HG03575 (cell line): Measurements from ENCODE around the gene FAM83C.
"Not testable (repeated sequence)": the region's sequence is repeated elsewhere in the genome, so short reads cannot be mapped to it uniquely, and the experiment has no call there.

Experiments used
- ATAC-seq: cut with Tn5 transposase; IDR thresholded peaks from one replicate; pipeline ENCODE4 v1.9.1; 2021; ENCODE audit not compliant: unreplicated experiment, insufficient number of reproducible peaks, low FRiP score; ENCODE audit errors: extremely low read depth

The FAM83C gene

DNA sequence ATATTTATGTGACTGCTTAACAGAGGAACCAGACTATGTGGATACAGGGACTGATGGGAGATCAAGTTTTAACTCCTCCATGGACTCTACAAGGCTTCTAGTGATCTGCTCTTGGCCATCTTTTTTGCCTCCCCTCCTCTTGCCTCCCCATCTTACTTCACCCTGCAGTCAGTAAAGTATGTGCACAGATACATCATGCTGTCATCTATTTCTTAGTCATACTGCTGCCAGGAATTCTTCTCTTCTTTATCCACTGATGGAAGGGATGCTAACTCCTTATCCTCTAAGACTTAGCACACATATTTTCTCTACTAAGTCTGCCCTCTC, 27.6 kb upstream of the FAM83C start:
- ATAC-seq = no peak

DNA sequence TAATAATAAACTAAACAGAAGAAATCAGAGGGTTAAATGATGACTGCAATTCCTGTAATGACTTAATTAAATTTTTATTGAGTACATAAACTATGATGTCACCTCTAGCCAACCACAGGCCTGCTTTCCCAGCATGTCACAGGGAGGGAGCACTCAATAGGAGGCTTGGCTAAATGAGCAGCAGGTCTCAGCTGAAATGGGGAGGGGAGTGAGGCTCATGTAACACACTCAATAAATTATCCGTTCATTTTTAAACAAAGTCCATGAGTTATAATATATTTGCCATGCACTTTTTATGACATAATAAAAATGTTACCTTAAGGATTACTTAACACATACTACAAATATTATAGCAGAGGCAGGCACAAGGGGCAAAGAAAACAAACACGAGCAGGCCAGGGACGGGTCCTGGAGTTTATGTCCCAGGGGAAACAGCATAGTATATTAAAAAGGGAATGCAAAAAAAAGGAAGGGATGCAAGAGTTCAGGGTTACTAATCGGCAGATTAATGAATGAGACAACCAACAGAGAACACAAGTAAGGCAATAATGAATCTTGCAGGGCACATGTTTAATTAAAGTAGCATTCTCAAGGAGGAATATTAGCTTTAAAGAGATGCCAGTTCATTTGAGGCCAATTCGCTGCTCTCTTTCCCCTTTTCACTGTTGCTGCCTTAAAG, 27.1 kb upstream of the FAM83C start:
- ATAC-seq = no peak

DNA sequence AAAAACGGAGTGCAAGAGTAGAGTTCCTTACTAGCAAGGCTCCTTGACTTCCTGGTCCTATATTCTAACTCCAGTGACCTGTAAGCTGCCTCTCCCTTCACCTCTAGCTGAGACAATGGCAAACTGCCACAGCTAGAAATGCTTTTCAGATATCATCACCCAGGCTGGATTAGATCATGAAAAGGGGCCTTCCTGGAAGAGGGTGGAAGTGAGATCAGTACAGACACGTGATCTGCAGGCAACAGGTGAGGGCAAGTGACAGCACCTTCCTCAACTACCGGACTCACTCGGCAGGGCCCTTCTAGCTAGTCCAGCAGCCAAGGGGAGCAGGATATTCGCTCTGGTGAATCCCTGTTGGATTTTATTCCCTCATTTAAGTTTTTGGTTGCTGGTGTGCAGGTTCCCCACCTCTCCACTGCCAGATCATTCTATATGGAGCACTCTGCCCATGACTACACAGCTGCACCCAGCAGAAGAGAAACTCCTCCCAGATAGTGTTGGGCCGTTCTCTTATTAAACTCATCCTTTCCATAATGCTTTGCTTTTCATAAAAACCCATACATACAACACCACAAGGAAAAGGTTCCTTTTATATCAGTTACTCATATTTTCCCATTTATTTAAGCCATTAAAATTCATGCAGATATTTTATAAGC, 26.4 kb upstream of the FAM83C start:
- ATAC-seq = no peak

DNA sequence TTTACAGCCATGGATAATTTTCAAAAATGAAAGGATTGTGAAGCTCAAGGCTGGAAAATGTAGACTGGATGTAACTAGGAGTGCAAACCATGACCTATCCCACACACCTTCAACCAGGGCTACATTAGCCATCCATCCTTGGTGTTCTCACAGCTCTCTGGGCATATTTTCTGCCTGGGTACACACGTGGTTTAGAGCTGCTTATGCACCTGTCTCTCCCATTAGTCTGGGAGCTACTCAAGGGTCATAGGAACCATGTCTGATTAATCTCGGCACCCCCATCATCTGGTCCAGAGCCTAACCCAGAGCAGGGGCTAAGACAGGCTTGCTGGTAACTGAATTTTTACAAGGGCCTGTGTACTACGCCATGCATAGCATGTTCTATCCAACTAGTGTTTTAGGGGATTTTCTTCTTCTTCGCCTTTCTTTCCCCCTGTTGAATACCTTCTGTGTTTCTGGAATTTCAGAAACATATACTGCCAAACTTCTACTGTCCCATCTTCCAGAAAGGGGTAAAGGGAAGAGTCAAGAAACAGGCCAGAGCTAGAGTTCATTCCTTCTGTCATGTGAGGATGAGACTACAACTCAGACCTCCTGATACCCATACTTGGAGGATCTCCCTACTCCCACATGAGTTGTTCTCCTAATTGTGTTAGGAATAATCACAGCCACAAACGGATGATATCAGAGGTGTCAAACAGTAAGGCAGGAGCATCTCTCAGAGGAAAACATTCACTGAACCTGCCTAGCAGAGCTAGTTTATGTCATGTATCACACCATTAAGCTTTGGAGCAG, 25.4 kb upstream of the FAM83C start:
- ATAC-seq = no peak

DNA sequence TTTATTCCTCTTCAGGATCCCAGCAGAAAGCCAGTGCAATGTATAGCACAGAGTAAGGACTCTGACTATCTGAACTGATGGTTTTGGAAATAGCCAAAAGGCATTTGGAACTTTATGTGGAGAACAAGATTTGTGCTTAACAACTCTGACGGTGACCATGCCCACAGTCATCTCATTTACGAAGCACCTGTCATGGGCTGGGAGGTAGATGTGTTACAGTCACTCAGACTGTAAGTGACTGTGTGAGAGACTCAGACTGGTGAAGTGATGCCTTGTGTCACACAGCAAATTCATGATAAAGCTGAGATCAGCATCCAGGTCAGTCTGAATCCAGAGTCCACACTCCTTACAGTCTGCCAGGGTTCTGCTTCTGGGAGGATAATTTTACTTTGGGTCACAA, 23.9 kb upstream of the FAM83C start:
- ATAC-seq = no peak

DNA sequence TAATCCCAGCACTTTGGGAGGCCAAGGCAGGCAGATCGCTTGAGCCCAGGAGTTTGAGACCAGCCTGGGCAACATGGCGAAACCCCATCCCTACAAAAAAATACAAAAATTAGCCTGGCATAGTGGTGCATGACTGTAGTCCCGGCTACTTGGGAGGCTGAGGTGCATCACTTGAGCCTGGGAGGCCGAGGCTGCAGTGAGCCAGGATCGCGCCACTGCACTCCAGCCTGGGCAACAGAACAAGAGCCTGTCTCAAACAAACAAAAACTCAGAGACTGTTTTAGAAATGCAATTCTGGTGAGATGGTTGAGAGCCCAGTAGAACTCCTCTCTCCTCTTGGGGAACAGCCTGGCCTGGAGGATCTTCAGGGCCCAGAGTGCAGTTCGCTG, 23.4 kb upstream of the FAM83C start:
- not testable (repeated sequence) for ATAC-seq

DNA sequence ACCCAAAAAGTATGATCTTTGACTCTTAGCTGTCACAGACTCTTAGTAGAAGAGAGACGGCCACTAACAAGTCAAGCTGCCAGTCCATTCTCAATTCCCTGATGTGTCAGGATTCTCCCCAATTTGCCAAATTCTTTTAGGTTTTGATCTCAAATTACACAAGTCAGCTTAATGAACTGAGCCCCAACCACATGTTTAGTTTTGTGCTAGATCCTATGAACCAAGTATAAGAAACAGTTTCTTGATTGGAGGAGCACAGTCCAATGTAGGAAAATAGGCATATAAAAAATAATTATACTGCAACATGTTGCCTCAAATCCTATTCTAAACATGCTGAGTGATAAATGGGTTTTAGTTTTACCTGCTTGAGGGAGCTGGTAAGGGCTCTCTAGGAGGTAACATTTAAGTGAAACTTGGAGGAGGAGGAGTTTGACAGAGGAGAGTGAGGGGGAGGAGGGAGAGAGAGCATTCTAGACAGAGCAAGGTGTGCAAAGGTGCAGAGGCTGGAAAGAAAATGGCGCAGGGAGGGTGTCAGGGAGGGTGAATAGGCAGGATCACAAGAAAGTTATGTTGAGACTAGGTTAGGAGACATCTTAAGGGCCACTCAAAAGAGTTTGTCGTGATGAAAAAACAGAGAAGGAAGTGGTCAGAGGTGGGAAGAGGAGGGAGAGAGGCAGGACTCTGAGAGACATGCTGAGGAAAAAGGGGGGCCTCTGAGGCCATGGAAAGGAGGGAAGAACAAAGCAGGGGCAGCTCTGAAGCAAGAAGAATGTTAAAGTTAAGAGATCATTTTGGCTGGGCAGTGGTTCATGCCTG, 22.8 kb upstream of the FAM83C start:
- no peak for ATAC-seq

DNA sequence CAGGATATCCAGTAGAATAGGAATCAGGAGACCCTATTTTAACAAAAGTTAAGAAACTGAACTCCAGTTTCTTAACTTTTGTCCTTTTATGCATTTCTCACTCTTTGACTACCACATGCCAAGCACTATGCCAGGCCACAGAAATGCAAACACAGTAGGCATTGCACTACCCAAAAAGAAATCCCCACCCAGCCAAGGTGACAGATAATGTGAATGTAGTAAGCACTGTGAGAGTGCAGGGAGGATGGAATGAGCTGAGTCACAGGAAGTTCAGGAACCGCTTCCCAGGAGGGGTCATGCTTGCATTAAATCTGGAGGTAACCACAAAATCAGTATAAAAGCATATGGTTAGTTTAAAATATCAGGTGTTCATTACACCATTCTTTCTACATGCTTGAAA, 20.1 kb upstream of the FAM83C start:
- no peak for ATAC-seq

DNA sequence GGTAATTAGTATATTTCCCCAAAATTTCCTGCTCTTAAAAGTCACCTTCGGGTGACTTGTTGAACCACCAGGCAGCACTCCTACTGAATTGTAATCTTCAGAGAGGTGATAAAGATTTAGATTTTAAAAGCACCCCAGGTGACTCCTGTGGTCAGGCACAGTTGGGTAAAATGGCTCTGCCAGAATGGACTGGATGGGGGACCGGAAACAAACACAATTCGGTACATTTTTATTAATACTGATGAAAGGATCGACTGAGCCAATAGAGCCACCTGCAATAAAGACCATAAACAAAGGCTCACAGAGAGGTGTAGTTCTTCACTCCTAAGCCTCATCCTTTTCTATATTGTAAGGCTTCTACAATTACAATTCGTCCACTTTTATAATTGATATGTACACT, 19.6 kb upstream of the FAM83C start:
- ATAC-seq = no peak

DNA sequence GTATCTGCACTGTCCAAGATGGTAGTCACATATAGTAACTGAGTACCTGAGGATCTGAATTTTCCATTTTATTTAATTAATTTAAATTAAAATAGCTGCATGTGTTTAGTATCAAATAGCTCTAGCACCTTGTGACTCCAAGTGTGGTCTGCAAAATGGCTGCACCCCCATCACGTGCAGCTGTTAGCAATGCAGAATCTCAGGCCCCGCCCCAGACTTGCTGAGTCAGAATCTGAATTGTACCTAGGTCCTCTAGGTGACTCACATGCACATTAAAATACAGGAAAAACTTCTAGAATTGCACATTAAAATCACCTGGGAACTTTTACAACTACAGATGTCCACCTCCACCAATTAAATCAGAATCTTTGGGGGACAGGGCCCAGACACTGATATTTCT, 19.2 kb upstream of the FAM83C start:
- no peak for ATAC-seq

DNA sequence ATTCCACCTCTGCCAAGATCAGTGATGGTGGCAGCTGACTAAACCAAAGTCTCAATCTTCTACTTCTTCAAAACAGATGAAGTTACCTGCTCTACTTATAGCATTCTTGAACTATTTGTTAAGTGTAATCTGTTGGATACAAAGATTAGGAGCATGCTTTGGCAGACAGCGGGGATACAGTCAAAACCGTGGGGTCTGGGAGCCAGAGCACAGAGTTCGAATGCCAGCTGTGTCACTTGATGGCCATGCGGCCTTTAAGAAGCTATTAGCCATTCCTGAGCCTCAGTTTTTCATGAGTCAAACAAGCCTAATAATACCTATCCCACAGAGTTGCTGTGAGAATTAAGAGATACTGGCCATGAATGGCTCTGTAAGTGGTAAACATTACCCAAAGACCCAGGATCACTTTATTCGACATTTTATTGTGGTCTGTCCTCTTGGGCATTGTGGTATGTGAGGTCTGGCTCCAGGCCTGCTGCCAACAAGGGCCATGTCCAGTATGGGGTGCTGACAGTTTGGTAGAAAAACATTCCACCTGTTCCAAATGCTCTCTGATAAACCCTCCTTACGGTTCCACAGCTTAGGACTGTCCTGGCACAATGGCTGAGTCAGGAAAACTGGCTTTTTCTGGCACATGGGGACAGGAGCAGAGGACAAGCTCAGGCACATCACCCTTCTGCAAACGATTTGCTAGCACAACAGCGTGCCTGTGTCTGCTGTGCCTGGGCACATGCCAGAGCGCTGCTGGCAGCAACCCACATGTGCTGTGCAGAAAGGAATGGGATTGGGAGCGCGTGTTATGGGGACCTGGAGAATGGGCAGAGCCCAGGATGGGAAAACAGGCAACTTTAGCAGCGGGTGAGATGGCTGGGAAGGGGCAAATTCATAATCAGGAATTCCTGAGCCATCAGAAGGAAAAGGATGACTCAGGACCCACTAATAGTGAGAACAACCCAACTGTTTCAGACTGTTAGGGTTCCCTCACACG, 15.7 kb upstream of the FAM83C start:
- ATAC-seq = no peak

DNA sequence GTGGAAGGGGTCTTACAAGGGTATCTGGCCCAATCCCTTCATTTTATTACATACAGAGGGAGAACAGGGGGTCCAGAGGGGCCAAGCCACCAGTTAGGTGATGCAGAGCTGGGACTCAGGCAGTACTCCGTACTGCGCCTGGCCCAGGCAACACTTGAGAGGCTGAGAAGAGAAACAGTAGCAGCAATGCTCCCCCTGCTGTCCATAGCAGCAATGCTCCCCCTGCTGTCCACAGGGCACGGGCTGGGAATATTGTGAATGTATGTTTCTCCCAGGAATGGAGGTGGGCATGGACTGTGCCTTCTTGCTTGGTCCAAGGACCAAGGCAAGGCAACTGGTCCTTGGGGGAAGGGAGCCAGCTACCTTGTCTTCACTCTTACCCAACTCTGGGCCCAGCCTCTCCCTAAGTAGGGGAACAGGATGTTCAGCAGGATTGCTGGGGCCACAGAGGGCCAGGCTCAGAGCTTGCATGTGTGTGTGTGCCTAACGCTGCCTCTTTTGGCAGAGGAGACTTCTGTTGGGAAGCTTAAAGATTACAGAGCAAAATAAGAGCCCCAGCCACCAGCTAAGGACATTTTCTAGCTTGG, 14.8 kb upstream of the FAM83C start:
- no peak for ATAC-seq

DNA sequence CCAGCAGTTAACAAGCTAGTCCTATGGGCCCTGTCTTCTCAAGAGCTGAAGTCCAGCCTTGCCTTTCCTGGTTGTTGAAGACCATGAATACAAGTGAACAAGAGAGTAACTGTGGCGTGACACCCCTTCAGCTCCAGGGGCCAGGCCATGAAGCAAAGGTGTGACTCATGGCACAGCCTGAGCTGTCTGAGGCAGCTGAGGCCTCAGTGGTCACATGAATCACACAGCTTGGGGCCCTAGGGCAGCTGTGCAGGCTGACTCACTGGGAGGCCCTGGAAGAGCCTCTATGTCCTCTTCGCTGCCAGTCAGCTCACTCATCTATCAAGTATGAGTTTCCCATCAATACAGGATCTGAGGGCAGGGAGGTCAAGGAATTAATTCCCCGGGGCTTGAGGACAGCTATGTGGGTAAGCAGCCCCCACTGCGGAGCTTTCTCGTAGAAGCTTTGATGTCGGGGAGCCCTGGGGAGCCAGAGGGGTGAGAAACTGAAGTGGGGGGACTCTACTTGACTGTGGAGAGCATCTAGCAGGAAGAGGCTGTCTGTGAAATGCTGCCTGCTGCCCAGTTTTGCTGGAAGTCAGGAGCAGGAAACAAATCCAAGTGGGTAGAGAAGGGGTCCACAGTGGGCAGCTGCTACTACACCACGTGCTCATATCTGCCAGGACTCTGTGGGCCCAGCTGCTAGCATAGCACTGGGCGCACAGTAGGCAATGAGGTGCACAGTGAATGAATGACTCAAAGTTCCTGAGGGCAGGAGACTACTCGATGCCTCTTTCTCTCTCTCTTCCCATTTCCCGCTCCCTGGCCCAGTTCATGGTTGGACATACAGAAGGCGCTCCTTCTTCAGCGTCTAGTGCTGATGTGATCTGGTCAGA, 13.7 kb upstream of the FAM83C start:
- ATAC-seq = no peak

DNA sequence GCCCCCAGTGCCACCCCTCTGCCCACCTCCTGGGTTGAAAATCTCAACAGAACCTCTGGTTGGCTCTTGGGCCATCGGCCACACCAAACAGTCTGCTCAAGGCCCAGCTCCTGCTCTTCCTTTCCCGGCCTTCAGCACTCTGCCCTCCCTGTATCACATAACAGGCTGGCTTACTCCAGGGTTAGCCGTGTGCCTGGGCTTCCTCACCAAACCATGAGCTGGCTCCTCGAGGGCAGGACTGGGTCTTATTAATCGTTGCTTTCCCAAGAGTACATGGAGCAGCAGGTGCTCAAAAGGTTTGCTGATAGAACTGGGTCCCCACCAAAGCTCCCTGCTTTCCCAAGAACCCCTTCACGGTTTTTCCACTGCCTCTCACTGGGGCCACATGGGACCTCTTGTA, 12.7 kb upstream of the FAM83C start:
- ATAC-seq = no peak

DNA sequence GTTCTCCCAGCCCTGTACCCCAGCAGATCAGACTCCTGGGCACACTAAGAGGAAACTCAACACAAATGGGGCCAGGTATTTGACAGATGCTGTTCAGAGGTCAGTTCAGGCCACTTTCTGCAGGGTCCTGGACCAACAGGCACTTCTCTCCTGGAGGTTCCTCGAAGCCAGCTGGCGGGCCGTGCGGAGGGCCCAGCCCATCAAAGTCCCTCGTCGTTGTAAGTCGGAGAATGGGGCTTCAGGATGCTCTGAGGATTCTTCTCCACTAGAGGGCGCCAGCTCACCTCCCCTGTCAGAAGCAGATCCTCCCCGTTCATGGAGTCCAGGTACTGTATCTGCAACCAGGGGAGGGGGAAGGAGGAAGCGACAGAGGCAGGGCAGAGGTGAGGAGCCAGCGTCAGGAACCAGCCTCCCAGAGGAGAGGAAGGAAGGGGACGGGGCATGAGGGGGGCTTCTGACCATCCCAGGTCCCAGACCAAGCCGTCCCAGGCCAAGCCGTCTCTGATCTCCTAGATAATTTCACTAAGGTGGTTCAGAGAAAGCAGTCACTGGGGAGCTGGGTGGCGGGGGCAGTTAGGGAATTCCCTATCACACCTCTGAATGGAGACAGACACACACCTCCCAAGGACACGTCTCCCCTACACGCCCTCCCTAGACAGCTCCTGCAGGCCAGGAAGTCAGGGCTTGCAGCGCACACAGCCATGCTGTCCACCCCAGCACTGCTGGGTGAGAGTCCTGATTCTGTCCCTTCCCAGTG, 11.7 kb upstream of the FAM83C start:
- ATAC-seq = no peak

DNA sequence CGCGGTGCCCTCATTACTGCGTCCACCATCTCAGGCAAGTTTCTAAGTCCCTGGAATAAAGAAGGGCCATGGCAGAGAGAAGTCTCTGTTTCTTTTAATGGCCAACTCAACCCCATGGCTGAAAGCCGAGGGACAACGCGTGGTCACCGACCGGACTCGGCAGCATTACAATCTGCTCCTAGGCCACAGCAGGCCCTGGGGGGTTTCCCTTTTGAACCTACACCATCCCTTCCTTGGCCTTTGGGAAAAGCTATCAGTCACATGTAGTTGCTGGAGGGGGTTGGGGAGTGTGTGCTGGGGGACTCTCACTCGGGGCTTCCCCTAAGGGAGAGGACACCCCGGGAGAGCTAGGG, 11.1 kb upstream of the FAM83C start:
- no peak for ATAC-seq
